GM12864 (cell line): ENCODE data around the gene PRR11.
A peak's percentile ranks its signal among the peaks of the same experiment; 100 is the strongest.
"Not testable (repeated sequence)": the region's sequence is repeated elsewhere in the genome, so short reads cannot be mapped to it uniquely, and the experiment has no call there.

Experiments
- DNase-seq: peaks from one replicate; pipeline ENCODE4 v3.0.0-alpha.2; 2011; ENCODE audit warnings: low read depth
- H3K4me3 ChIP-seq: 2 replicates; pipeline ENCODE4 v1.5.1; 2011; ENCODE audit warnings: mild to moderate bottlenecking, low read depth, low read length, control low read depth
- CTCF ChIP-seq: IDR thresholded peaks from 2 replicates; pipeline ENCODE4 v1.5.1; 2011; ENCODE audit warnings: low read depth, mild to moderate bottlenecking, moderate library complexity, low read length, control low read depth, inconsistent platforms; ENCODE audit errors: missing control alignments

The PRR11 gene

GRCh38 chr17:59219370-59219769 is 63.8 kb downstream of the PRR11 start:
- no peak for DNase-seq
- no peak for TF ChIP-seq CTCF
- H3K4me3 ChIP-seq: no peak overlapping the region

GRCh38 chr17:59219992-59220327 is 64.4 kb downstream of the PRR11 start:
- TF ChIP-seq CTCF: no peak
- H3K4me3 ChIP-seq: peak overlapping the region; percentile 79
- no peak for DNase-seq

GRCh38 chr17:59220328-59221158 is 65.0 kb downstream of the PRR11 start, which contains the start of gene GDPD1:
GDPD1 (plus strand) TSS chr17:59220511; CDS start chr17:59220610, 99 bp downstream.
- peak; percentile 61 for TF ChIP-seq CTCF

GRCh38 chr17:59221159-59221847 is 65.8 kb downstream of the PRR11 start:
- no peak for TF ChIP-seq CTCF
- H3K4me3 ChIP-seq: peak overlapping the region; percentile 79
- no peak for DNase-seq

More at GRCh38 chr17:59220328-59221158, 65.0 kb downstream of the PRR11 start, which contains the start of gene GDPD1:
- H3K4me3 ChIP-seq: peak within 1 kb of the TSS; percentile 79
- DNase-seq: peak; percentile 82

GRCh38 chr17:59223813-59224212 is 68.3 kb downstream of the PRR11 start:
- H3K4me3 ChIP-seq: no peak overlapping the region
- DNase-seq: no peak
- no peak for TF ChIP-seq CTCF

- not testable (repeated sequence) for DNase-seq, H3K4me3 ChIP-seq
These were observed 73.0 kb downstream of the PRR11 start for GRCh38 chr17:59228588-59228987.

GRCh38 chr17:59230764-59231163 is 75.2 kb downstream of the PRR11 start:
- DNase-seq: no peak
- no peak for TF ChIP-seq CTCF
- no peak overlapping the region for H3K4me3 ChIP-seq
